ENCODE data around the gene RIN2. TPM values are rescaled to one million over a fixed set of nuclear protein-coding genes. Genes with fewer than 3 reads are reported as not detected.

Gene RIN2
- total and polyA plus RNA-seq, 2 experiments from 2014 or later: 0.08 to 1.4 TPM

DNA sequence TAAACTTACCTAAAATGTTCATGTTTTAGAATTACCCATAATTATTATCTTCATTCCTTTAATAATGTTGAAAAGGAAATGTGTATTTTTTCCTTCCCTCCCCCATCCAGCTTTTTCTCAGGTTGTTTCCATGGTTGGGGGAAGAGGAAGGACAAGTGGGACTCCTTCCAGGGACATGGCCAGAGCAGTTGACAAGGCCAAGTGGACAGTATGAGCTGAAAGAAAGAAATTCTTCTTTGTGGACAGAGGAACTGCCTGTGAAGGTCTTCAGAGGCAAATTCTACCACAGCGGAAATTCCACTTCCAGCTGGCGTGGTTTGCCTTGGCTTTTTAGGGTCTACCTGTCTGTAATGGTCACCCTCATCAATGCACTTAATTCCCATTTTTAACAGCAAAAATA, 33.8 kb downstream of the RIN2 start:
- no peaks in the 10 kb centered on the region for H3K36me3 Mint-ChIP-seq (ENCODE audit: low read depth)
- H3K4me2 ChIP-seq: no peak overlapping the region
- no peak overlapping the region for H3K4me3 ChIP-seq
- H3K27me3 ChIP-seq (ENCODE audit: insufficient read depth): no peaks in the 10 kb centered on the region
- no peak overlapping the region for H3K27ac Mint-ChIP-seq
- no peaks in the 10 kb centered on the region for H4K20me1 ChIP-seq (replicated peaks; ENCODE audit: insufficient read depth)
- peaks cover 1% of the 10 kb centered on the region for H3K27me3 Mint-ChIP-seq (ENCODE audit: insufficient read depth, low read depth, poor library complexity)
- peaks cover 11% of the 10 kb centered on the region for H3K4me1 Mint-ChIP-seq
- no peak for TF ChIP-seq JUNB (IDR thresholded peaks at IDR 0.05; ENCODE audit: unreplicated experiment)
- TF ChIP-seq CREB1 (CRISPR knock-in tag; IDR thresholded peaks at IDR 0.05; ENCODE audit: low read depth): no peak
- no peak for TF ChIP-seq STAT1 (IDR thresholded peaks at IDR 0.05; ENCODE audit: unreplicated experiment)
- 0 out of 2 replicates have a peak, but pooled peaks cover 6% of the 10 kb centered on the region for H3K9me2 ChIP-seq (ENCODE audit: insufficient read depth)
- no peak for ATAC-seq
- H3K79me2 ChIP-seq (replicated peaks; ENCODE audit: insufficient read depth): no peaks in the 10 kb centered on the region
- peak overlapping the region; percentile 2; the same call in 1 of the 2 replicates for H2AFZ ChIP-seq
- no peaks in the 10 kb centered on the region for H3F3A ChIP-seq (replicated peaks; ENCODE audit: low read depth)
- H3K4me3 Mint-ChIP-seq: no peak overlapping the region
- DNase-seq (ENCODE audit: low spot score): no peak
- 0 out of 2 replicates have a peak, but pooled peaks cover 3% of the 10 kb centered on the region for H3K4me1 ChIP-seq (ENCODE audit: insufficient read depth)
- no peaks in the 10 kb centered on the region for H3K36me3 ChIP-seq (ENCODE audit: insufficient read depth)
- H3K9me3 Mint-ChIP-seq: no peaks in the 10 kb centered on the region; the same call in 2 of the 3 replicates
- no peak overlapping the region for H3K27ac ChIP-seq (ENCODE audit: low read depth)

DNA sequence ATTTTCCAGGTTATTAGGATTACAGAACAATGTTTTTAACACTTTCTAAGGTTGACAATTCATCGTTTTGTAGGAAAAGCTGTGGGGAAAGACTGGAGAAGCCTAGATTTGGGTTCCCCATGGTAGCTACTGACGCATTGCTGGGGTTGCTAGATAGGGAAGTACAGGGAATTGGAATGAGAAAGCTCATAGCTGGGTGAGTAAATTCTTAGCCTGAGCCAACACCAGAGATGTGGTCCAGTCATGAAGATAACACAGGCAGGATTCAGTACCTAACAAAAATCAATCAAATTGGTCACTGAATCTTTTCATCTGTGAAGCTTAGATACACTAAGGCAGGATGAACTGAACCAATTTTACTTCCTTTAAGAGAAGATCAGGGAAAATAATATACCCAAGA, 35.7 kb downstream of the RIN2 start:
- DNase-seq (ENCODE audit: low spot score): no peak
- Histone ChIP-seq H3K4me1 (ENCODE audit: insufficient read depth) (0 out of 2 replicates have a peak, but pooled peaks cover 3% of the 10 kb centered on the region), H2AFZ (no peak overlapping the region), H3F3A (replicated peaks; ENCODE audit: low read depth) (no peaks in the 10 kb centered on the region), H3K4me3 (no peak overlapping the region), H3K27me3 (ENCODE audit: insufficient read depth) (no peaks in the 10 kb centered on the region), H3K79me2 (replicated peaks; ENCODE audit: insufficient read depth) (no peaks in the 10 kb centered on the region), H3K36me3 (ENCODE audit: insufficient read depth) (no peaks in the 10 kb centered on the region), H3K9me2 (ENCODE audit: insufficient read depth) (0 out of 2 replicates have a peak, but pooled peaks cover 6% of the 10 kb centered on the region), H3K4me2 (no peak overlapping the region), H3K27ac (ENCODE audit: low read depth) (no peak overlapping the region), H4K20me1 (replicated peaks; ENCODE audit: insufficient read depth) (no peaks in the 10 kb centered on the region)
- no peak overlapping the region for H3K4me3 Mint-ChIP-seq
- peaks cover 1% of the 10 kb centered on the region for H3K27me3 Mint-ChIP-seq (ENCODE audit: insufficient read depth, low read depth, poor library complexity)
- H3K9me3 Mint-ChIP-seq: no peaks in the 10 kb centered on the region
- peaks cover 11% of the 10 kb centered on the region for H3K4me1 Mint-ChIP-seq
- ATAC-seq: no peak
- H3K36me3 Mint-ChIP-seq (ENCODE audit: low read depth): no peaks in the 10 kb centered on the region
- H3K27ac Mint-ChIP-seq: no peak overlapping the region
- TF ChIP-seq STAT1 (IDR thresholded peaks at IDR 0.05; ENCODE audit: unreplicated experiment) (no peak), EZH2 (IDR thresholded peaks at IDR 0.05; ENCODE audit: low read depth, unreplicated experiment) (no peak), ZNF114 (CRISPR knock-in tag; IDR thresholded peaks at IDR 0.05) (no peak), CREB1 (CRISPR knock-in tag; IDR thresholded peaks at IDR 0.05; ENCODE audit: low read depth) (no peak), ZNF331 (CRISPR knock-in tag; IDR thresholded peaks at IDR 0.05; ENCODE audit: low read depth) (no peak), NANOG (IDR thresholded peaks at IDR 0.05; ENCODE audit: borderline replicate concordance) (no peak), JUNB (IDR thresholded peaks at IDR 0.05; ENCODE audit: unreplicated experiment) (no peak)
- TF ChIP-seq, protein P1, sequence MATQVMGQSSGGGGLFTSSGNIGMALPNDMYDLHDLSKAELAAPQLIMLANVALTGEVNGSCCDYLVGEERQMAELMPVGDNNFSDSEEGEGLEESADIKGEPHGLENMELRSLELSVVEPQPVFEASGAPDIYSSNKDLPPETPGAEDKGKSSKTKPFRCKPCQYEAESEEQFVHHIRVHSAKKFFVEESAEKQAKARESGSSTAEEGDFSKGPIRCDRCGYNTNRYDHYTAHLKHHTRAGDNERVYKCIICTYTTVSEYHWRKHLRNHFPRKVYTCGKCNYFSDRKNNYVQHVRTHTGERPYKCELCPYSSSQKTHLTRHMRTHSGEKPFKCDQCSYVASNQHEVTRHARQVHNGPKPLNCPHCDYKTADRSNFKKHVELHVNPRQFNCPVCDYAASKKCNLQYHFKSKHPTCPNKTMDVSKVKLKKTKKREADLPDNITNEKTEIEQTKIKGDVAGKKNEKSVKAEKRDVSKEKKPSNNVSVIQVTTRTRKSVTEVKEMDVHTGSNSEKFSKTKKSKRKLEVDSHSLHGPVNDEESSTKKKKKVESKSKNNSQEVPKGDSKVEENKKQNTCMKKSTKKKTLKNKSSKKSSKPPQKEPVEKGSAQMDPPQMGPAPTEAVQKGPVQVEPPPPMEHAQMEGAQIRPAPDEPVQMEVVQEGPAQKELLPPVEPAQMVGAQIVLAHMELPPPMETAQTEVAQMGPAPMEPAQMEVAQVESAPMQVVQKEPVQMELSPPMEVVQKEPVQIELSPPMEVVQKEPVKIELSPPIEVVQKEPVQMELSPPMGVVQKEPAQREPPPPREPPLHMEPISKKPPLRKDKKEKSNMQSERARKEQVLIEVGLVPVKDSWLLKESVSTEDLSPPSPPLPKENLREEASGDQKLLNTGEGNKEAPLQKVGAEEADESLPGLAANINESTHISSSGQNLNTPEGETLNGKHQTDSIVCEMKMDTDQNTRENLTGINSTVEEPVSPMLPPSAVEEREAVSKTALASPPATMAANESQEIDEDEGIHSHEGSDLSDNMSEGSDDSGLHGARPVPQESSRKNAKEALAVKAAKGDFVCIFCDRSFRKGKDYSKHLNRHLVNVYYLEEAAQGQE (IDR thresholded peaks at IDR 0.05; ENCODE audit: unreplicated experiment): no peak
- TF ChIP-seq, protein P2, sequence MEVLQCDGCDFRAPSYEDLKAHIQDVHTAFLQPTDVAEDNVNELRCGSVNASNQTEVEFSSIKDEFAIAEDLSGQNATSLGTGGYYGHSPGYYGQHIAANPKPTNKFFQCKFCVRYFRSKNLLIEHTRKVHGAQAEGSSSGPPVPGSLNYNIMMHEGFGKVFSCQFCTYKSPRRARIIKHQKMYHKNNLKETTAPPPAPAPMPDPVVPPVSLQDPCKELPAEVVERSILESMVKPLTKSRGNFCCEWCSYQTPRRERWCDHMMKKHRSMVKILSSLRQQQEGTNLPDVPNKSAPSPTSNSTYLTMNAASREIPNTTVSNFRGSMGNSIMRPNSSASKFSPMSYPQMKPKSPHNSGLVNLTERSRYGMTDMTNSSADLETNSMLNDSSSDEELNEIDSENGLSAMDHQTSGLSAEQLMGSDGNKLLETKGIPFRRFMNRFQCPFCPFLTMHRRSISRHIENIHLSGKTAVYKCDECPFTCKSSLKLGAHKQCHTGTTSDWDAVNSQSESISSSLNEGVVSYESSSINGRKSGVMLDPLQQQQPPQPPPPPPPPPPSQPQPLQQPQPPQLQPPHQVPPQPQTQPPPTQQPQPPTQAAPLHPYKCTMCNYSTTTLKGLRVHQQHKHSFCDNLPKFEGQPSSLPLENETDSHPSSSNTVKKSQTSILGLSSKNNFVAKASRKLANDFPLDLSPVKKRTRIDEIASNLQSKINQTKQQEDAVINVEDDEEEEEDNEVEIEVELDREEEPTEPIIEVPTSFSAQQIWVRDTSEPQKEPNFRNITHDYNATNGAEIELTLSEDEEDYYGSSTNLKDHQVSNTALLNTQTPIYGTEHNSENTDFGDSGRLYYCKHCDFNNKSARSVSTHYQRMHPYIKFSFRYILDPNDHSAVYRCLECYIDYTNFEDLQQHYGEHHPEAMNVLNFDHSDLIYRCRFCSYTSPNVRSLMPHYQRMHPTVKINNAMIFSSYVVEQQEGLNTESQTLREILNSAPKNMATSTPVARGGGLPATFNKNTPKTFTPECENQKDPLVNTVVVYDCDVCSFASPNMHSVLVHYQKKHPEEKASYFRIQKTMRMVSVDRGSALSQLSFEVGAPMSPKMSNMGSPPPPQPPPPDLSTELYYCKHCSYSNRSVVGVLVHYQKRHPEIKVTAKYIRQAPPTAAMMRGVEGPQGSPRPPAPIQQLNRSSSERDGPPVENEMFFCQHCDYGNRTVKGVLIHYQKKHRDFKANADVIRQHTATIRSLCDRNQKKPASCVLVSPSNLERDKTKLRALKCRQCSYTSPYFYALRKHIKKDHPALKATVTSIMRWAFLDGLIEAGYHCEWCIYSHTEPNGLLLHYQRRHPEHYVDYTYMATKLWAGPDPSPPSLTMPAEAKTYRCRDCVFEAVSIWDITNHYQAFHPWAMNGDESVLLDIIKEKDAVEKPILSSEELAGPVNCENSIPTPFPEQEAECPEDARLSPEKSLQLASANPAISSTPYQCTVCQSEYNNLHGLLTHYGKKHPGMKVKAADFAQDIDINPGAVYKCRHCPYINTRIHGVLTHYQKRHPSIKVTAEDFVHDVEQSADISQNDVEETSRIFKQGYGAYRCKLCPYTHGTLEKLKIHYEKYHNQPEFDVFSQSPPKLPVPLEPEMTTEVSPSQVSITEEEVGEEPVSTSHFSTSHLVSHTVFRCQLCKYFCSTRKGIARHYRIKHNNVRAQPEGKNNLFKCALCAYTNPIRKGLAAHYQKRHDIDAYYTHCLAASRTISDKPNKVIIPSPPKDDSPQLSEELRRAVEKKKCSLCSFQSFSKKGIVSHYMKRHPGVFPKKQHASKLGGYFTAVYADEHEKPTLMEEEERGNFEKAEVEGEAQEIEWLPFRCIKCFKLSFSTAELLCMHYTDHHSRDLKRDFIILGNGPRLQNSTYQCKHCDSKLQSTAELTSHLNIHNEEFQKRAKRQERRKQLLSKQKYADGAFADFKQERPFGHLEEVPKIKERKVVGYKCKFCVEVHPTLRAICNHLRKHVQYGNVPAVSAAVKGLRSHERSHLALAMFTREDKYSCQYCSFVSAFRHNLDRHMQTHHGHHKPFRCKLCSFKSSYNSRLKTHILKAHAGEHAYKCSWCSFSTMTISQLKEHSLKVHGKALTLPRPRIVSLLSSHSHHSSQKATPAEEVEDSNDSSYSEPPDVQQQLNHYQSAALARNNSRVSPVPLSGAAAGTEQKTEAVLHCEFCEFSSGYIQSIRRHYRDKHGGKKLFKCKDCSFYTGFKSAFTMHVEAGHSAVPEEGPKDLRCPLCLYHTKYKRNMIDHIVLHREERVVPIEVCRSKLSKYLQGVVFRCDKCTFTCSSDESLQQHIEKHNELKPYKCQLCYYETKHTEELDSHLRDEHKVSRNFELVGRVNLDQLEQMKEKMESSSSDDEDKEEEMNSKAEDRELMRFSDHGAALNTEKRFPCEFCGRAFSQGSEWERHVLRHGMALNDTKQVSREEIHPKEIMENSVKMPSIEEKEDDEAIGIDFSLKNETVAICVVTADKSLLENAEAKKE (CRISPR knock-in tag; IDR thresholded peaks at IDR 0.05): no peak
- TF ChIP-seq, protein P3, sequence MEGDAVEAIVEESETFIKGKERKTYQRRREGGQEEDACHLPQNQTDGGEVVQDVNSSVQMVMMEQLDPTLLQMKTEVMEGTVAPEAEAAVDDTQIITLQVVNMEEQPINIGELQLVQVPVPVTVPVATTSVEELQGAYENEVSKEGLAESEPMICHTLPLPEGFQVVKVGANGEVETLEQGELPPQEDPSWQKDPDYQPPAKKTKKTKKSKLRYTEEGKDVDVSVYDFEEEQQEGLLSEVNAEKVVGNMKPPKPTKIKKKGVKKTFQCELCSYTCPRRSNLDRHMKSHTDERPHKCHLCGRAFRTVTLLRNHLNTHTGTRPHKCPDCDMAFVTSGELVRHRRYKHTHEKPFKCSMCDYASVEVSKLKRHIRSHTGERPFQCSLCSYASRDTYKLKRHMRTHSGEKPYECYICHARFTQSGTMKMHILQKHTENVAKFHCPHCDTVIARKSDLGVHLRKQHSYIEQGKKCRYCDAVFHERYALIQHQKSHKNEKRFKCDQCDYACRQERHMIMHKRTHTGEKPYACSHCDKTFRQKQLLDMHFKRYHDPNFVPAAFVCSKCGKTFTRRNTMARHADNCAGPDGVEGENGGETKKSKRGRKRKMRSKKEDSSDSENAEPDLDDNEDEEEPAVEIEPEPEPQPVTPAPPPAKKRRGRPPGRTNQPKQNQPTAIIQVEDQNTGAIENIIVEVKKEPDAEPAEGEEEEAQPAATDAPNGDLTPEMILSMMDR (conservative IDR thresholded peaks at IDR 0.05; ENCODE audit: low read depth in 2 of 2): no peak

All from GM23338 (cell line).